Astrocyte (in vitro differentiated cells and primary cell): ENCODE data around the gene SGMS2. TPM values are rescaled to one million over a fixed set of nuclear protein-coding genes. Genes with fewer than 3 reads are reported as not detected.

Experiments used
- DNase-seq: peaks from one replicate; pipeline ENCODE4 v3.0.0-alpha.2; 2010; ENCODE audit warnings: low read depth
- FAIRE-seq: peaks from 2 replicates; lab custom pipeline; 2011; peaks lifted over from hg19 to GRCh38; lab: Jason Lieb, UNC
- H2AFZ ChIP-seq: 2 replicates; pipeline ENCODE4 v1.6.0; 2012; ENCODE audit warnings: low read depth, low read length, inconsistent platforms
- H3K27ac ChIP-seq: 2 replicates; pipeline ENCODE4 v1.5.1; 2011; ENCODE audit warnings: low read depth, low read length, inconsistent platforms
- H3K27me3 ChIP-seq: 2 replicates; pipeline ENCODE4 v1.6.0; 2011; ENCODE audit warnings: low read length, inconsistent platforms; ENCODE audit not compliant: insufficient read depth
- H3K36me3 ChIP-seq: 2 replicates; pipeline ENCODE4 v1.5.1; 2011; ENCODE audit warnings: low read length, inconsistent platforms; ENCODE audit not compliant: insufficient read depth
- H3K4me1 ChIP-seq: 2 replicates; pipeline ENCODE4 v1.5.1; 2011; ENCODE audit warnings: low read length, inconsistent platforms; ENCODE audit not compliant: insufficient read depth
- H3K4me2 ChIP-seq: 2 replicates; pipeline ENCODE4 v1.6.0; 2012; ENCODE audit warnings: low read length, inconsistent platforms
- H3K4me3 ChIP-seq: 2 replicates; pipeline ENCODE4 v1.5.1; 2011; ENCODE audit warnings: low read depth, mild to moderate bottlenecking, low read length, inconsistent platforms; ENCODE audit not compliant: insufficient read depth
- H3K79me2 ChIP-seq: 2 replicates; pipeline ENCODE4 v1.6.0; 2012; ENCODE audit warnings: mild to moderate bottlenecking, low read length, inconsistent platforms; ENCODE audit not compliant: insufficient read depth
- H3K9ac ChIP-seq: 2 replicates; pipeline ENCODE4 v1.6.0; 2012; ENCODE audit warnings: mild to moderate bottlenecking, low read length, inconsistent platforms
- H3K9me3 ChIP-seq: 2 replicates; pipeline ENCODE4 v1.5.1; 2012; ENCODE audit warnings: low read depth, mild to moderate bottlenecking, low read length, inconsistent platforms; ENCODE audit not compliant: insufficient read depth
- H4K20me1 ChIP-seq: 2 replicates; pipeline ENCODE4 v1.6.0; 2012; ENCODE audit warnings: low read length, inconsistent platforms; ENCODE audit not compliant: insufficient read depth
- H3K27ac Mint-ChIP-seq: one replicate; pipeline ENCODE4 v1.8.0; 2021; ENCODE audit warnings: mild to moderate bottlenecking, mixed read lengths; ENCODE audit not compliant: unreplicated experiment
- H3K27me3 Mint-ChIP-seq: one replicate; pipeline ENCODE4 v1.8.0; 2021; ENCODE audit warnings: low read depth, mixed read lengths; ENCODE audit not compliant: unreplicated experiment
- H3K36me3 Mint-ChIP-seq: one replicate; pipeline ENCODE4 v1.8.0; 2021; ENCODE audit warnings: low read depth, mixed read lengths; ENCODE audit not compliant: unreplicated experiment
- H3K4me1 Mint-ChIP-seq: one replicate; pipeline ENCODE4 v1.8.0; 2021; ENCODE audit warnings: low read depth, mixed read lengths; ENCODE audit not compliant: unreplicated experiment
- H3K4me3 Mint-ChIP-seq: one replicate; pipeline ENCODE4 v1.8.0; 2021; ENCODE audit warnings: mild to moderate bottlenecking, moderate library complexity, mixed read lengths; ENCODE audit not compliant: unreplicated experiment
- H3K9me3 Mint-ChIP-seq: one replicate; pipeline ENCODE4 v1.8.0; 2021; ENCODE audit warnings: mild to moderate bottlenecking, mixed read lengths; ENCODE audit not compliant: unreplicated experiment
- CTCF ChIP-seq: IDR thresholded peaks from 2 replicates; pipeline ENCODE4 v1.5.1; 2011; ENCODE audit warnings: low read depth, mild to moderate bottlenecking, inconsistent platforms, low read length, moderate library complexity; ENCODE audit not compliant: insufficient read depth
- EZH2 ChIP-seq: IDR thresholded peaks from 2 replicates; pipeline ENCODE4 v1.6.1; 2012; ENCODE audit warnings: mild to moderate bottlenecking, low read length, inconsistent platforms; ENCODE audit not compliant: insufficient read depth
- total RNA-seq: library from RNA; stranded (reverse); gene quantifications from 2 replicates; pipeline ENCODE4 v1.2.1, GENCODE V29; 2021

SGMS2 gene
- total RNA-seq, 1 donor from 2014 or later, result 48.1 TPM

DNA sequence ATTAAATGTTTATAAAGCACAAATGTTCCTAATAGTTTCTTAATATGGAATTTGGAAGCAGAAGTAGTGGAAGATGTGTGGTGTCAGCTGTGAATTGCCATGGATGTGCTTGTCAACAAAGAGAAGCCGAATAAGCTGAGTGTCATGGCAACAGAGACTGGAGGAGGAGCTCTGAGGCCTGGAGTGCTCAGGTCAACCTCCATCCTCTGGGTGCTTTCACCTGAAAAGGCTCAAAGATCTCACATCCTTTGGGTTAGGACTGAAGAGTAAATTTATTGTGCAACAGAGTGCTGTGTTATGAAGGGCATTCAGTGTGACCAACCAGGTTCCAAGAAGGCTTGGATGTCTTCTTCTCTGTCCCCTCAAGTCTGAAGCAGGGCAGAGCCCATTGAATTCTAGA is 18.7 kb downstream of the SGMS2 start:
- no peak overlapping the region for H3K27ac Mint-ChIP-seq
- Histone ChIP-seq H4K20me1 (peaks cover 28% of the 10 kb centered on the region), H3K9ac (no peak overlapping the region), H3K79me2 (peaks cover 29% of the 10 kb centered on the region), H3K4me3 (no peak overlapping the region), H2AFZ (no peak overlapping the region), H3K27ac (no peak overlapping the region), H3K4me1 (no peaks in the 10 kb centered on the region), H3K27me3 (no peaks in the 10 kb centered on the region), H3K36me3 (no peaks in the 10 kb centered on the region), H3K9me3 (no peaks in the 10 kb centered on the region), H3K4me2 (no peak overlapping the region)
- H3K4me3 Mint-ChIP-seq, result no peak overlapping the region
- TF ChIP-seq EZH2 (no peak), CTCF (no peak)
- no peak for FAIRE-seq
- no peak for DNase-seq
- peaks cover 7% of the 10 kb centered on the region for H3K36me3 Mint-ChIP-seq
- H3K27me3 Mint-ChIP-seq, result no peaks in the 10 kb centered on the region
- H3K4me1 Mint-ChIP-seq, result peaks cover 4% of the 10 kb centered on the region
- H3K9me3 Mint-ChIP-seq, result peaks cover 4% of the 10 kb centered on the region

DNA sequence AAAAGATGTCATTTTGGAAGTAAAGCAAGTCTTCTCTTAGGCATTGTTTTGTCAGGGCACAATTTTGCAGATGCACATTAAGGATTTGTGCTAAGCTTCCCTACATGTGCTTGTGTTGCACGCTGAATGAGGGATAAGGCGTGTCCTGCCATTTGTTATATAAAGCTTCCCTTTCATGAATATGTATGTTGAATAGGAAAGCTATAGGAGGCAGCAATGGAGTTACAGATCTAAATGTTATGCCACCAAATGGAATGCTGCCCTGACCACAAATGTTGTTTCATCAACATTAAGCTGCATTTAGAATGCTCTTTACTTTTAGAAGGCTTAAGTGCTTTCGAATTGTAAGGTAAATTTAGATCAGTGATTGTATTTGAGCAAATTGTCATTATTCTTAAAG is 20.9 kb downstream of the SGMS2 start:
- Mint-ChIP-seq H3K9me3 (peaks cover 4% of the 10 kb centered on the region), H3K36me3 (peaks cover 7% of the 10 kb centered on the region), H3K27me3 (no peaks in the 10 kb centered on the region), H3K4me3 (no peak overlapping the region), H3K4me1 (peaks cover 2% of the 10 kb centered on the region), H3K27ac (no peak overlapping the region)
- H3K9me3 ChIP-seq, result no peaks in the 10 kb centered on the region
- peaks cover 21% of the 10 kb centered on the region for H4K20me1 ChIP-seq
- H3K4me1 ChIP-seq, result no peaks in the 10 kb centered on the region
- peak; percentile 9 for FAIRE-seq
- H2AFZ ChIP-seq, result no peak overlapping the region
- TF ChIP-seq CTCF (no peak), EZH2 (no peak)
- H3K27me3 ChIP-seq, result no peaks in the 10 kb centered on the region
- peaks cover 32% of the 10 kb centered on the region for H3K79me2 ChIP-seq
- no peak for DNase-seq
- no peak overlapping the region for H3K9ac ChIP-seq
- no peak overlapping the region for H3K4me3 ChIP-seq
- H3K36me3 ChIP-seq, result no peaks in the 10 kb centered on the region
- H3K4me2 ChIP-seq, result no peak overlapping the region
- no peak overlapping the region for H3K27ac ChIP-seq

DNA sequence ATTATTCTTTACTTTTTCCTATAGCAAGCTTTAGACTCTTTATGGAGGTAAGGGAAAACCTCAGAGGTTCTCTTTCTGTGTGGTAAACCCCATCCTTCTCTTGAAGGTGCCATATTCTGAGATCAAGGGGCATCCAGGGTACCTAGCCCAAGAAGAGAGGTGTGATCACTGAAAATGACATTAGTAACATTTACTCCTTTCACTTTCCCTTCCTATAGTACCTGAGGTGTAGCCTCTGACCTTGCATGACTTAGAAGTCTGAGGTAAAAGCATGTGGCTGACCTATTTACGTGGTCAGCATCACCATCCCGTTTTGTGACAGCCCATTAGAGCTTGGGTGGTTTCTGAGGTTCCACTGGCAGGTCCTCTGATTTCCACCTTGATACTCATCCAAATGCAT is 25.7 kb downstream of the SGMS2 start:
- Histone ChIP-seq H3K4me3 (no peak overlapping the region), H3K4me1 (no peaks in the 10 kb centered on the region), H3K9ac (no peak overlapping the region), H3K9me3 (no peaks in the 10 kb centered on the region), H3K27ac (no peak overlapping the region), H3K4me2 (no peak overlapping the region), H4K20me1 (peaks cover 5% of the 10 kb centered on the region), H2AFZ (no peak overlapping the region), H3K79me2 (peaks cover 9% of the 10 kb centered on the region), H3K27me3 (no peaks in the 10 kb centered on the region), H3K36me3 (no peaks in the 10 kb centered on the region)
- H3K4me3 Mint-ChIP-seq, result no peak overlapping the region
- H3K27ac Mint-ChIP-seq, result no peak overlapping the region
- FAIRE-seq (no peak), DNase-seq (no peak)
- H3K27me3 Mint-ChIP-seq, result no peaks in the 10 kb centered on the region
- H3K9me3 Mint-ChIP-seq, result peaks cover 4% of the 10 kb centered on the region
- peaks cover 4% of the 10 kb centered on the region for H3K36me3 Mint-ChIP-seq
- TF ChIP-seq EZH2 (no peak), CTCF (no peak)
- H3K4me1 Mint-ChIP-seq, result peaks cover 17% of the 10 kb centered on the region
